GM19025 (cell line): ENCODE data around the gene VGLL4.
"Not testable (repeated sequence)": the region's sequence is repeated elsewhere in the genome, so short reads cannot be mapped to it uniquely, and the experiment has no call there.

ENCODE experiments used
- ATAC-seq: cut with Tn5 transposase; IDR thresholded peaks from one replicate; pipeline ENCODE4 v1.9.1; 2021; ENCODE audit warnings: mild to moderate bottlenecking, low read depth, moderate library complexity; ENCODE audit not compliant: unreplicated experiment

Gene VGLL4

GRCh38 chr3:11514191-11514821, 129.4 kb downstream of the VGLL4 start:
- no peak for ATAC-seq

GRCh38 chr3:11513817-11514135, 129.9 kb downstream of the VGLL4 start:
- ATAC-seq = no peak

DNA sequence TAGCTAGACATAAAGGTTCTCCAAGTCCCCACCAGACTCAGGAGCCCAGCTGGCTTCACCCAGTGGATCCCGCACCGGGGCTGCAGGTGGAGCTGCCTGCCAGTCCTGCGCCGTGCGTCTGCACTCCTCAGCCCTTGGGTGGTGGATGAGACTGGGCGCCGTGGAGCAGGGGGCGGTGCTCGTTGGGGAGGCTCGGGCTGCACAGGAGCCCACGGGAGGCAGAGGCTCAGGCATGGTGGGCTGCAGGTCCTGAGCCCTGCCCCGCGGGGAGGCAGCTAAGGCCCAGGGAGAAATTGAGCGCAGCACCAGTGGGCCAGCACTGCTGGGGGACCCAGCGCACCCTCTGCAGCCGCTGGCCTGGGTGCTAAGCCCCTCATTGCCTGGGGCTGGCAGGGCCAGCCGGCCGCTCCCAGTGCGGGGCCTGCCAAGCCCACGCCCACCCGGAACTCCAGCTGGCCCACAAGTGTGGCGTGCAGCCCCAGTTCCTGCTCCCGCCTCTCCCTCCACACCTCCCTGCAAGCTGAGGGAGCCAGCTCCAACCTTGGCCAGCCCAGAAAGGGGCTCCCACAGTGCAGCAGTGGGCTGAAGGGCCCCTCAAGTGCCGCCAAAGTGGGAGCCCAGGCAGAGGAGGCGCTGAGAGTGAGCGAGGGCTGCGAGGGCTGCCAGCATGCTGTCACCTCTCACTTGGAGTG, 130.4 kb downstream of the VGLL4 start:
- not testable (repeated sequence) for ATAC-seq

GRCh38 chr3:11511606-11512005, 132.1 kb downstream of the VGLL4 start:
- ATAC-seq = not testable (repeated sequence)

- no peak for ATAC-seq
Measured at GRCh38 chr3:11510356-11510755, 133.4 kb downstream of the VGLL4 start.

DNA sequence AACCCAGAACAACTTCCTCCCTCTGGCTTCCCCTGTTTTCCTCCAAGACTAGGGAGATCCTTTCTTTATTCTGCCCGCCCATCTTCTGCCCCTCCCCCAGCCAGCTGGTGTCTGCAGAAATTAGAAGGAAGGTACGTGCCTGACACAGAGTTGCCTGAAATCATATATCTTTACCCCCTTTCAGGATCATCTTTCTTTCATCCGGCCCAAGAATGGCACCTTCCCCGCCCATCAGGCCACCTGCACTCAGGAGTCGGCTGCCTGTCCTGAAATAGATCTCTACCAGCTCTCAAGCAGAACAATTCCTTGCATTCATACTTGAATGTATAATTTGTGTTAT, 133.7 kb downstream of the VGLL4 start:
- no peak for ATAC-seq

- no peak for ATAC-seq
Measured at GRCh38 chr3:11509173-11510000, 134.3 kb downstream of the VGLL4 start.

DNA sequence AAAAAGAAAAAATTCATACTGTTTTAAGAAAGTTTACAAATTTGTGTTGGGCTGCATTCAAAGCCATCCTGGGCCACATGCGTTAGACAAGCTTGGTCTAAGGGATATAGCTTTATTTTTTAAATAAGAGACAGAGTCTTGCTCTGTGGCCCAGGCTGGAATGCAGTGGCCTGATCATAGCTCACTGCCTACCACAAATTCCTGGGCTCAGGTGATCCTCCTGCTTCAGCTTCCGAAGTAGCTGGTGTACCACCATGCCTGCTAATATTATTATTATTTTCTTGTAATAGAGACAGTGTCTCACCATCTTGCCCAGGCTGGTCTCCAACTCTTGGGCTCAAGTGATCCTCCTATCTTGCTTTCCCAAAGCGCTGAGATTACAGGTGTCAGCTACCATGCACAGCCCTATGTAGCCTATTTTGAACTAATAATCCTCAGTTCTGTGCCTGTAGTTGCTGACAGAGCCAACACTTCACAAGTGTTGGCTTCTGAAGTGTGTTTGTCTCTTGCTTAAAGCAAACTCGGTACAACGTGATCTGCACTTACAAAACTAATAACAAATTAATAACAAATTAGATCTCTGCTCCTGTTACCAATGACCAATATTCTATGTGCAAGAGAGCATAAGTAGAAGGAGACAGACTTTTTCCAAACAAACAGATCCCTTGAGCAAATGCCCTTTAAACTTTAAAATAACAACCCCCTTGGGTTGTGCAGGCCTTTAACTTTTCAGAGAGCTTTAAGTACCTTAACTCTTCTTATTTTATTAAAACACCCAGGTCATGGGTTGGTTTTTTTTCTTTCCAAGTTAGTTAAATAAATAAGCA, 135.2 kb downstream of the VGLL4 start:
- ATAC-seq = no peak

GRCh38 chr3:11507719-11508118, 136.0 kb downstream of the VGLL4 start:
- no peak for ATAC-seq
